Measurements from ENCODE around the gene CEACAM20. TPM values are rescaled to one million over a fixed set of nuclear protein-coding genes. Genes with fewer than 3 reads are reported as not detected.

The CEACAM20 gene
- total RNA-seq = not detected in 2 replicates

GRCh38 chr19:44529536-44529935 lies at the start of gene CEACAM20:
Gene CEACAM20 (minus strand): TSS chr19:44529675. CDS start chr19:44529509, 166 bp downstream.

GRCh38 chr19:44499962-44500949 lies 29.2 kb downstream of the CEACAM20 start, which contains the start of gene ZNF180:
Gene ZNF180 (minus strand): TSS chr19:44500522. CDS start chr19:44497334, 3,188 bp downstream.

Small RNAs within 50 kb of the gene (small RNA-seq; reads per million reads assigned to genes)
- gene AC243964.1 (ENCODE audit: low replicate concordance) = not detected

Other genes starting within 250 kb of the CEACAM20 start
- gene ZNF235, start 224.7 kb downstream of the CEACAM20 start, total RNA-seq = 2.2 and 3.6 TPM in 2 replicates
- gene ZNF112, start 173.0 kb downstream of the CEACAM20 start, total RNA-seq = 3.7 and 5.7 TPM in 2 replicates
- gene ZNF285, start 128.1 kb downstream of the CEACAM20 start, total RNA-seq = 1.4 and 2.8 TPM in 2 replicates
- 12.7 and 18.6 TPM in 2 replicates for gene ZNF229, start 81.2 kb downstream of the CEACAM20 start, total RNA-seq
- 7.4 and 8.7 TPM in 2 replicates for gene ZNF180, start 29.2 kb downstream of the CEACAM20 start, total RNA-seq
- gene IGSF23, start 83.9 kb upstream of the CEACAM20 start, total RNA-seq = not detected in 2 replicates
- 95.6 and 162 TPM in 2 replicates for gene PVR, start 114.2 kb upstream of the CEACAM20 start, total RNA-seq
- gene CEACAM19, start 141.8 kb upstream of the CEACAM20 start, total RNA-seq = 1.3 and 2.6 TPM in 2 replicates
- gene CEACAM16, start 169.5 kb upstream of the CEACAM20 start, total RNA-seq = under 0.01 TPM in 1 of 2 replicates, not detected in the other
- gene BCL3, start 219.0 kb upstream of the CEACAM20 start, total RNA-seq = 15.3 TPM in 2 replicates
- gene CBLC, start 248.2 kb upstream of the CEACAM20 start, total RNA-seq = 0.57 TPM in 1 of 2 replicates, not detected in the other

Data from placental pericyte (primary cell).